PC-9 (cell line): ENCODE measurements around the gene OR52E6. TPM values are rescaled to one million over a fixed set of nuclear protein-coding genes. Genes with fewer than 3 reads are reported as not detected.

Experiments
- BruUV-seq: library from RNA; stranded (reverse); fragments of 400-500 nt; replicated peaks from 2 replicates; lab custom pipeline; 2021; lab: Mats Ljungman, UMichigan
- CTCF ChIA-PET: fragments of 300-600 bp; sonication (Branson Sonifier 250); formaldehyde crosslinking; loops from one replicate; lab custom pipeline; 2022; ENCODE audit warnings: antibody characterized with exemption; lab: Charles Lee
- POLR2A ChIA-PET: fragments of 300-600 bp; sonication (Branson Sonifier 250); formaldehyde crosslinking; loops from one replicate; lab custom pipeline; 2022; ENCODE audit warnings: antibody characterized with exemption; ENCODE audit not compliant: unreplicated experiment; lab: Charles Lee
- DNase-seq, 2 experiments: peaks; one replicate each; pipeline versions ENCODE4 v3.0.0 to v3.0.0-alpha.2; 2015 to 2022; ENCODE audit warnings: mixed read lengths in 1 of 2
- H2AFZ ChIP-seq: fragments of 200-600 bp; sonication (generic); 2 replicates; pipeline ENCODE4 v1.8.1; 2017; ENCODE audit warnings: antibody characterized with exemption
- H3F3A ChIP-seq: fragments of 200-600 bp; sonication (generic); 2 replicates; pipeline ENCODE4 v1.8.1; 2017; ENCODE audit warnings: antibody characterized with exemption, mild to moderate bottlenecking, low read depth; ENCODE audit not compliant: insufficient read depth
- H3K27ac ChIP-seq: fragments of 200-600 bp; sonication (generic); 2 replicates; pipeline ENCODE4 v1.6.1; 2016; ENCODE audit warnings: mixed run types
- H3K27me3 ChIP-seq: fragments of 200-600 bp; sonication (generic); 2 replicates; pipeline ENCODE4 v1.6.1; 2016; ENCODE audit warnings: low read depth, mixed run types; ENCODE audit not compliant: insufficient read depth
- H3K36me3 ChIP-seq: fragments of 200-600 bp; sonication (generic); 2 replicates; pipeline ENCODE4 v1.6.1; 2016; ENCODE audit warnings: low read depth, mixed run types
- H3K4me1 ChIP-seq: fragments of 200-600 bp; sonication (generic); replicated peaks from 2 replicates; pipeline ENCODE4 v1.6.1; 2016; ENCODE audit warnings: mixed run types; ENCODE audit not compliant: insufficient read depth
- H3K4me2 ChIP-seq: fragments of 200-600 bp; sonication (generic); 2 replicates; pipeline ENCODE4 v1.6.1; 2017; ENCODE audit warnings: mixed run types
- H3K4me3 ChIP-seq: fragments of 200-600 bp; sonication (generic); 2 replicates; pipeline ENCODE4 v1.6.1; 2016; ENCODE audit warnings: mixed run types
- H3K79me2 ChIP-seq: fragments of 200-600 bp; sonication (generic); 2 replicates; pipeline ENCODE4 v1.6.1; 2017; ENCODE audit warnings: low read depth, mixed run types
- H3K9me2 ChIP-seq: fragments of 200-600 bp; sonication (generic); 2 replicates; pipeline ENCODE4 v1.8.1; 2017; ENCODE audit warnings: mild to moderate bottlenecking; ENCODE audit not compliant: insufficient read depth
- H3K9me3 ChIP-seq: fragments of 200-600 bp; sonication (generic); 2 replicates; pipeline ENCODE4 v1.8.1; 2016; ENCODE audit warnings: low read depth; ENCODE audit not compliant: insufficient read depth
- H4K20me1 ChIP-seq: fragments of 200-600 bp; sonication (generic); 2 replicates; pipeline ENCODE4 v1.8.1; 2017; ENCODE audit not compliant: insufficient read depth
- CTCF ChIP-seq: fragments of 200-600 bp; sonication (generic); conservative IDR thresholded peaks from 2 replicates; pipeline ENCODE4 v1.6.1; 2017; ENCODE audit warnings: mixed run types, antibody characterized with exemption, mild to moderate bottlenecking, moderate library complexity
- EZH2 ChIP-seq: fragments of 200-600 bp; sonication (generic); IDR thresholded peaks from 2 replicates; pipeline ENCODE4 v1.8.0; 2017; ENCODE audit warnings: antibody characterized with exemption, low read depth
- intact Hi-C: fragments of 100-400 bp; cut with micrococcal nuclease; formaldehyde crosslinking; loops from one replicate; pipeline ENCODE4 v1.10.0; 2022; ENCODE audit not compliant: unreplicated experiment
- total RNA-seq: library from RNA; stranded (reverse); gene quantifications from 2 replicates; pipeline ENCODE4 v1.2.3, GENCODE V29; 2021

OR52E6 gene
- total RNA-seq, 1 experiment from 2014 or later: not detected

- H4K20me1 ChIP-seq: no peaks in the 10 kb centered on the region
- POLR2A ChIA-PET: no interaction called here
- H3K4me3 ChIP-seq: no peak overlapping the region
- CTCF ChIA-PET: no interaction called here
- intact Hi-C loops: no loop called here
- H3K27ac ChIP-seq: no peak overlapping the region
- no peak overlapping the region for H3K4me2 ChIP-seq
- no peaks in the 10 kb centered on the region for H3K9me3 ChIP-seq
- TF ChIP-seq CTCF (no peak), EZH2 (no peak)
- H3K79me2 ChIP-seq: no peaks in the 10 kb centered on the region
- H3K9me2 ChIP-seq: no peaks in the 10 kb centered on the region
- no peaks in the 10 kb centered on the region for H3K36me3 ChIP-seq
- H3K27me3 ChIP-seq: no peaks in the 10 kb centered on the region
- H3K4me1 ChIP-seq: no peaks in the 10 kb centered on the region
- no peak for DNase-seq
- no peaks in the 10 kb centered on the region for H3F3A ChIP-seq
- BruUV-seq: no TSS peak
- no peak overlapping the region for H2AFZ ChIP-seq
Measured at GRCh38 chr11:5803982-5804381, 37.7 kb downstream of the OR52E6 start.

GRCh38 chr11:5796541-5796940 is 45.2 kb downstream of the OR52E6 start:
- H3K9me3 ChIP-seq: no peaks in the 10 kb centered on the region
- CTCF ChIA-PET: no interaction called here
- H3K4me2 ChIP-seq: no peak overlapping the region
- DNase-seq: no peak
- no peak overlapping the region for H3K27ac ChIP-seq
- no peak overlapping the region for H3K4me3 ChIP-seq
- no peaks in the 10 kb centered on the region for H3K9me2 ChIP-seq
- no peaks in the 10 kb centered on the region for H3K4me1 ChIP-seq
- H4K20me1 ChIP-seq: no peaks in the 10 kb centered on the region
- TF ChIP-seq EZH2: no peak
- TF ChIP-seq CTCF: no peak
- intact Hi-C loops: no loop called here
- POLR2A ChIA-PET: no interaction called here
- H3K36me3 ChIP-seq: no peaks in the 10 kb centered on the region
- H3K79me2 ChIP-seq: no peaks in the 10 kb centered on the region
- BruUV-seq: no TSS peak
- H3F3A ChIP-seq: no peaks in the 10 kb centered on the region
- no peaks in the 10 kb centered on the region for H3K27me3 ChIP-seq
- no peak overlapping the region for H2AFZ ChIP-seq

GRCh38 chr11:5791165-5791564 is 50.5 kb downstream of the OR52E6 start, which contains the start of gene OR52N1:
TSS of gene OR52N1 (minus strand) at chr11:5791265. CDS start at chr11:5788816, 2,449 bp downstream.
- intact Hi-C loops: no loop called here
- Histone ChIP-seq H3K4me3 (no peak within 1 kb of the TSS), H3K79me2 (no peaks in the 10 kb centered on the region), H3K9me3 (no peaks in the 10 kb centered on the region), H3K4me1 (no peaks in the 10 kb centered on the region), H4K20me1 (no peaks in the 10 kb centered on the region), H3K9me2 (no peaks in the 10 kb centered on the region), H3K4me2 (no peak within 1 kb of the TSS), H3K36me3 (no peaks in the 10 kb centered on the region), H3F3A (no peaks in the 10 kb centered on the region), H2AFZ (no peak within 1 kb of the TSS), H3K27me3 (no peaks in the 10 kb centered on the region), H3K27ac (no peak within 1 kb of the TSS)
- ChIA-PET CTCF (interaction anchor here (0.7 kb wide), 1 partner anchor 604 kb away, joined by 3 read pairs; no protein-coding TSS in a partner anchor), POLR2A (no interaction called here)
- DNase-seq: no peak
- BruUV-seq: no TSS peak
- TF ChIP-seq CTCF (no peak), EZH2 (no peak)

Other genes with a start within 250 kb of the OR52E6 start
- 3.9 and 4.8 TPM in 2 replicates for gene TRIM6, start 245.3 kb downstream of the OR52E6 start, total RNA-seq
- gene TRIM34, start 216.9 kb downstream of the OR52E6 start, total RNA-seq: 3.8 and 7.5 TPM in 2 replicates
- gene TRIM5, start 156.8 kb downstream of the OR52E6 start, total RNA-seq: 19.1 and 20.5 TPM in 2 replicates
- 0.81 and 1.9 TPM in 2 replicates for gene TRIM22, start 152.1 kb downstream of the OR52E6 start, total RNA-seq
- gene OR56B1, start 105.4 kb downstream of the OR52E6 start, total RNA-seq: not detected in 2 replicates
- not detected in 2 replicates for gene OR52N4, start 87.7 kb downstream of the OR52E6 start, total RNA-seq
- gene OR52N5, start 58.5 kb downstream of the OR52E6 start, total RNA-seq: not detected in 2 replicates
- gene OR52N1, start 50.6 kb downstream of the OR52E6 start, total RNA-seq: not detected in 2 replicates
- gene OR52N2, start 33.0 kb downstream of the OR52E6 start, total RNA-seq: not detected in 2 replicates
- not detected in 2 replicates for gene OR52E8, start 15.8 kb upstream of the OR52E6 start, total RNA-seq
- not detected in 2 replicates for gene OR52E4, start 38.7 kb upstream of the OR52E6 start, total RNA-seq
- not detected in 2 replicates for gene OR52E5, start 51.3 kb upstream of the OR52E6 start, total RNA-seq
- gene OR56A3, start 100.4 kb upstream of the OR52E6 start, total RNA-seq: not detected in 2 replicates
- not detected in 2 replicates for gene OR56A5, start 126.6 kb upstream of the OR52E6 start, total RNA-seq
- gene OR52L1, start 145.1 kb upstream of the OR52E6 start, total RNA-seq: not detected in 2 replicates
- gene OR56A4, start 165.0 kb upstream of the OR52E6 start, total RNA-seq: not detected in 2 replicates
- not detected in 2 replicates for gene OR56A1, start 188.9 kb upstream of the OR52E6 start, total RNA-seq